Loucy (cell line): ENCODE measurements around the gene KIZ.

Experiments used
- H2AFZ ChIP-seq: fragments of 200-600 bp; sonication (generic); 2 replicates; pipeline ENCODE4 v1.6.0; 2016; ENCODE audit warnings: antibody characterized with exemption, mild to moderate bottlenecking, low read length, moderate library complexity
- H3F3A ChIP-seq: fragments of 200-600 bp; 2 replicates; pipeline ENCODE4 v1.6.0; 2016; ENCODE audit warnings: antibody characterized with exemption, low read depth, mild to moderate bottlenecking
- H3K27me3 ChIP-seq: fragments of 200-600 bp; sonication (generic); 2 replicates; pipeline ENCODE4 v1.6.1; 2014; ENCODE audit warnings: low read length, mild to moderate bottlenecking; ENCODE audit not compliant: insufficient read depth, poor library complexity, severe bottlenecking
- H3K36me3 ChIP-seq: fragments of 200-600 bp; sonication (generic); 2 replicates; pipeline ENCODE4 v1.6.1; 2016; ENCODE audit warnings: low read length; ENCODE audit not compliant: insufficient read depth
- H3K4me1 ChIP-seq: fragments of 200-600 bp; sonication (generic); 2 replicates; pipeline ENCODE4 v1.5.1; 2014; ENCODE audit warnings: low read length, mild to moderate bottlenecking; ENCODE audit not compliant: insufficient read depth, poor library complexity, severe bottlenecking
- H3K4me2 ChIP-seq: fragments of 200-600 bp; sonication (generic); 2 replicates; pipeline ENCODE4 v1.6.0; 2014; ENCODE audit warnings: antibody characterized with exemption, low read length, low read depth, mild to moderate bottlenecking; ENCODE audit not compliant: poor library complexity, severe bottlenecking
- H3K4me3 ChIP-seq: fragments of 200-600 bp; sonication (generic); 2 replicates; pipeline ENCODE4 v1.5.1; 2014; ENCODE audit warnings: low read length, mild to moderate bottlenecking, mixed read lengths; ENCODE audit not compliant: poor library complexity, severe bottlenecking
- H3K79me2 ChIP-seq: fragments of 200-600 bp; sonication (generic); 2 replicates; pipeline ENCODE4 v1.6.1; 2014; ENCODE audit warnings: low read length; ENCODE audit not compliant: insufficient read depth
- H3K9ac ChIP-seq: fragments of 200-600 bp; sonication (generic); 2 replicates; pipeline ENCODE4 v1.6.0; 2014; ENCODE audit warnings: mild to moderate bottlenecking, low read depth, low read length, moderate library complexity; ENCODE audit not compliant: poor library complexity, severe bottlenecking
- H3K9me2 ChIP-seq: fragments of 200-600 bp; sonication (generic); replicated peaks from 2 replicates; pipeline ENCODE4 v1.6.1; 2016; ENCODE audit warnings: low read depth, low read length, mixed read lengths
- H3K9me3 ChIP-seq: fragments of 200-600 bp; sonication (generic); 2 replicates; pipeline ENCODE4 v1.6.1; 2014; ENCODE audit warnings: mild to moderate bottlenecking, antibody characterized with exemption, low read length, low read depth; ENCODE audit not compliant: insufficient read depth
- H4K20me1 ChIP-seq: fragments of 200-600 bp; sonication (generic); 2 replicates; pipeline ENCODE4 v1.6.0; 2014; ENCODE audit warnings: antibody characterized with exemption, low read length, mild to moderate bottlenecking; ENCODE audit not compliant: insufficient read depth, poor library complexity, severe bottlenecking
- CTCF ChIP-seq: fragments of 200-600 bp; sonication (generic); conservative IDR thresholded peaks from 2 replicates; pipeline ENCODE4 v1.5.1; 2014; ENCODE audit warnings: mild to moderate bottlenecking, antibody characterized with exemption, low read length
- EZH2phosphoT487 ChIP-seq: fragments of 200-600 bp; IDR thresholded peaks from 2 replicates; pipeline ENCODE4 v1.6.1; 2018; ENCODE audit warnings: antibody characterized with exemption, mild to moderate bottlenecking, moderate library complexity, borderline replicate concordance

KIZ gene

DNA sequence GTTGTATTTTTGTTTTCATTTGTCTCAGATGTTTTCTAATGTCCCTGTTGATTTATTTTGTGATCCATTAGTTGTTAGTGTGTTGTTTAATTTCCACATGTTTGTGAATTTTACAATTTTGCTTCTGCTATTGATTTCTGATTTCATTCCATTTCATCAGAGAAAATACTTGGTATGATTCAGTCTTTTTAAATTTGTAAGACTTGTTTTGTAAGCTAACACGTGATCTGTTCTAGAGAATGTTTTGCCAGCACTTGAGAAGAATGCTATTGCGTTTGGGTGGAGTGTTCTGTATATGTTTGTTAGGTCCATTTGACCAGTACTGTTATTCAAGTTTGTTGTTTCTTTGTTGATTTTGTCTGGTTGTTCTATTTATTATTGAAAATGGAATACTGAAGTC is 53.9 kb downstream of the KIZ start:
- Histone ChIP-seq H3K9me3 (peaks cover 6% of the 10 kb centered on the region; the same call in 1 of the 2 replicates), H3K4me1 (peaks cover 61% of the 10 kb centered on the region), H3K79me2 (no peaks in the 10 kb centered on the region; the same call in 1 of the 2 replicates), H4K20me1 (no peaks in the 10 kb centered on the region), H3F3A (0 out of 2 replicates have a peak, but pooled peaks cover 4% of the 10 kb centered on the region), H3K4me3 (no peak overlapping the region), H3K9me2 (no peaks in the 10 kb centered on the region), H2AFZ (no peak overlapping the region), H3K4me2 (no peak overlapping the region), H3K36me3 (no peaks in the 10 kb centered on the region; the same call in 1 of the 2 replicates), H3K27me3 (no peaks in the 10 kb centered on the region), H3K9ac (no peak overlapping the region)
- TF ChIP-seq EZH2phosphoT487 (no peak), CTCF (no peak)

DNA sequence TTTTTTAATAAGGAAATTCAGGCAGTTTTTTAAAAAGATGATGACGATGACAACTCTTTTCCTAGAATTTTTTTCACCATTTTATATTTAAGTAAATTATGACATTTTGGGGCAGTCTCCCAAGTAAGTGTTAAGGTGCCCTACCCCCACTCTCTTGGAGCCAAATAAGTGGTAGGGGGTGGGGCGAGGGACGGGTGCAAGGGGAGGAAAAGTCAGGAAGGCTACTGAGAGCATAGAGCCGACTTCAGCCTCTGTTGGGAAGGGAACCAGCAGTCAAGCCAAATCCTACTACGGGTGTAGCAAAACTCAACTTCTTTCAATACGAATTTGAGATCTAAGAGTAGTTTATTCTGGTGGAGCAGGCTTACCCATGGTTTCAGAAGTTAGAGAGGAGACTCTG is 54.4 kb downstream of the KIZ start:
- H3K9me3 ChIP-seq = peaks cover 6% of the 10 kb centered on the region; the same call in 1 of the 2 replicates
- no peak overlapping the region for H3K4me3 ChIP-seq
- H4K20me1 ChIP-seq = no peaks in the 10 kb centered on the region
- no peak overlapping the region for H3K9ac ChIP-seq
- no peak overlapping the region for H2AFZ ChIP-seq
- 0 out of 2 replicates have a peak, but pooled peaks cover 2% of the 10 kb centered on the region for H3F3A ChIP-seq
- no peaks in the 10 kb centered on the region; the same call in 1 of the 2 replicates for H3K36me3 ChIP-seq
- H3K4me1 ChIP-seq = peaks cover 58% of the 10 kb centered on the region
- H3K27me3 ChIP-seq = no peaks in the 10 kb centered on the region
- H3K79me2 ChIP-seq = no peaks in the 10 kb centered on the region; the same call in 1 of the 2 replicates
- TF ChIP-seq EZH2phosphoT487 = no peak
- no peak for TF ChIP-seq CTCF
- no peaks in the 10 kb centered on the region for H3K9me2 ChIP-seq
- H3K4me2 ChIP-seq = no peak overlapping the region

DNA sequence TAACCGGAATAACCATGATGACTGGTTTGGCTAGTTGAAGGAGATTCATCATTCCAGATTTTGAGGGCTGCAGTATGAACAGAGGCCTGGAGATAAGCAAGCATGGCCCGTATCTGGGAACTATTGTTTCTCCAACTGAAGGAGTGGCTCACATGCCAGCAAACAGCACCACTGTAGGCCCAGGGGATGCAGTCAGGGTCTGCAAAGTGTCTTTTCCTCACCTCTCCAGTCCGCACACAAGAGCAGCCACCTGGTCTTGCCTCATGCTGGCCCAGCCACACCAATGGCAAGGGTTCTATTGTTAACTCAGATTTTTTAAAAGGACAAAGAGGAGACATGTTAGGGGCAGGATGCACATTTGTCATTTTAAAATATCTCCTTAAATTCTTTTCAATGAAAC is 55.1 kb downstream of the KIZ start:
- Histone ChIP-seq H3K4me2 (no peak overlapping the region), H2AFZ (no peak overlapping the region), H3F3A (0 out of 2 replicates have a peak, but pooled peaks cover 2% of the 10 kb centered on the region), H3K9me2 (no peaks in the 10 kb centered on the region), H3K27me3 (no peaks in the 10 kb centered on the region), H3K36me3 (no peaks in the 10 kb centered on the region; the same call in 1 of the 2 replicates), H3K9me3 (peaks cover 6% of the 10 kb centered on the region; the same call in 1 of the 2 replicates), H3K9ac (no peak overlapping the region), H3K4me3 (no peak overlapping the region), H3K79me2 (no peaks in the 10 kb centered on the region; the same call in 1 of the 2 replicates), H3K4me1 (peaks cover 53% of the 10 kb centered on the region), H4K20me1 (no peaks in the 10 kb centered on the region)
- TF ChIP-seq CTCF (no peak), EZH2phosphoT487 (no peak)
